ENCODE measurements around the gene CST9L. TPM values are rescaled to one million over a fixed set of nuclear protein-coding genes. Genes with fewer than 3 reads are reported as not detected.

CST9L gene
- polyA plus RNA-seq, 2 of the 4 experiments (the other 2 are of a cell fraction): not detected

DNA sequence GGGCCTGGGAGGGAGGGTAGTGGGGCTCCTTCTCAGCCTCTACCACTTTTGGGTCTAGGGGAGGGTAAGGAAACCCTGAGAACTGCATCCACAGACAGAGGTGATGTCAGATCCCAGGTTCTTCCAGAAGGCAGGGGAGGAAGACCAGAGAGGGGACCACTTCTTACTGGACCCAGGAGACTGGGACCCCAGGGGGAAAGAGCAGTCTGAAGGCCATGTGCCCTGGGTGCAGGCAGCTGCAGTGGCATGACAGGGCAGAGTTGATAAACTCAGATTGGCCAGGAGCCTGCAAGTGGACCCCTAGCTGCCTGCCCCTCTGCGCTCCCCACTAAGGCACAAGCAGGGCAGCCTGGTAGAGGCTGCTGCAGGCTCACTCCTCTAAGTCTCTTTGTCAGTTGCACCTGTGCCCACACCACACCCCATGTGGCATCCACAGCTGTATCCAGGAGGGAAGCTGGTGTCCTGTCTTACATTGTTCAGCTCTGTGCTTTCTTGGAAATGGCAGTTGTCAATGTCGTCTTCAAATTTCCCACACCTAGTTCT is 2.7 kb downstream of the CST9L start:
- no peak overlapping the region for H3K4me3 ChIP-seq

DNA sequence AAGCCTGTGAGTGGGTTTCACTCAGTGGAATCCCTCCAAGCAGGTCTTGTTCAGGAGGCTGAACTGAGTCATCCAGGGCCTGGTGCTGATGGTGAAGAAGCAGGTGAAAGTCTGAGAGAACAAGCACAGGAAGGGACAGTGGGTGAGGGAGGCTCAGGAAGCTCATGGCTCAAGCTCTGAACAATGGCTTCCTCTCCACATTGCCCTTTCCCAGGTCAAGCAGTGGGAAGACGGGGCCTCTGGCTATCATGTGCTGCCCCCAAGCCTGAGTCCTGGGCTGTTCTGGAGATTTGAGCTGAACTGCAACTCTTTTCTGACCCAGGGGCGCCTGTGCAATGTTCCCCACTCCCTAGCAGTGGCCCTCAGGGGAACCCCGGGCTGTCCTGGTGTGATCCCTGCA is 3.4 kb downstream of the CST9L start:
- no peak for ATAC-seq

More for the DNA sequence above, 2.7 kb downstream of the CST9L start:
- ATAC-seq (no peak), FAIRE-seq (no peak), DNase-seq (ENCODE audit: low read depth in 1 of 2, low spot score in 1 of 2) (no peak)
- WGBS (ENCODE audit: missing lambda C conversion rate): 65% methylated on average over 2 of the region's 2 CpGs
- CTCF ChIA-PET: interaction anchor here (0.7 to 0.9 kb wide), 2 partner anchors 41 to 124 kb away, joined by 3 to 4 read pairs; no protein-coding TSS in a partner anchor
- Histone ChIP-seq H3K4me1 (no peaks in the 10 kb centered on the region), H3K27ac (no peak overlapping the region), H3K9me3 (peaks cover 8% of the 10 kb centered on the region; the same call in 2 of the 3 replicates), H3K4me2 (no peak overlapping the region)
- TF ChIP-seq, protein P1, sequence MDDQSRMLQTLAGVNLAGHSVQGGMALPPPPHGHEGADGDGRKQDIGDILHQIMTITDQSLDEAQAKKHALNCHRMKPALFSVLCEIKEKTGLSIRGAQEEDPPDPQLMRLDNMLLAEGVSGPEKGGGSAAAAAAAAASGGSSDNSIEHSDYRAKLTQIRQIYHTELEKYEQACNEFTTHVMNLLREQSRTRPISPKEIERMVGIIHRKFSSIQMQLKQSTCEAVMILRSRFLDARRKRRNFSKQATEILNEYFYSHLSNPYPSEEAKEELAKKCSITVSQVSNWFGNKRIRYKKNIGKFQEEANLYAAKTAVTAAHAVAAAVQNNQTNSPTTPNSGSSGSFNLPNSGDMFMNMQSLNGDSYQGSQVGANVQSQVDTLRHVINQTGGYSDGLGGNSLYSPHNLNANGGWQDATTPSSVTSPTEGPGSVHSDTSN (IDR thresholded peaks at IDR 0.05): no peak
- POLR2A ChIA-PET: no interaction called here

DNA sequence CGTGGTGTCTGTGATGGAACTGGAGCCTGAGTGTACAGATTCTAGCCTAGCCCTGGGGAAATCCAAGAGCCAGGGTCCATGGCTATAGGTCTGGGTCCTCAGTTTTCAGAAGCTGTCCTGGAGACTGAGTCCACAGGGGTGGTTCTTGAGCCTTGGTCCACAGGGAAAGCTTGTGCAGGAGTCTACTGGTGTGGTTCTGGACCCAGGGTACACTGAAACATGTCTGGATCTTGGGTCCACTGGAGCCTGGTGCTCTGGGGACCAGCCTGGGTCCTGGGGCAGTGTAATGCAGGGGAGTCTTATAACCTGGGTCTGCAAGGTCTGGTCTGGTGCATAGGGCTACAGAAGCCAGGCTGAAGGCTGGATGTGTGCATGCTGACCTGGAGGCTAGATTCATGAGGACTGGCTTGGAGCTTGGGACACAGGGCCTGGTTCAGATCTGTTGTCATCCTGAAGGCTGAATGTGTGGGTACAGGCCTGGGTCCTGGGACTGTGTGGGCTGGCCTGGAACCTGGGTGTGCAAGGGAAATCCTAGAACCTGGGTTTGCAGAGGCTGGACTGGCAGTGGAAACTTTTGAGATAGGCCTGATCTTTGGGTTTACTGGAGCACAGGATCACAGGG is 5.5 kb downstream of the CST9L start:
- WGBS (ENCODE audit: missing lambda C conversion rate): 15% methylated on average over 1 of the region's 1 CpG
- FAIRE-seq: no peak
- CTCF ChIA-PET: no interaction called here

More for the DNA sequence above, 3.4 kb downstream of the CST9L start:
- WGBS (ENCODE audit: missing lambda C conversion rate): 4% methylated on average over 3 of the region's 3 CpGs
- CTCF ChIA-PET: no interaction called here
- Histone ChIP-seq H3K27ac (no peak overlapping the region), H3K4me3 (no peak overlapping the region), H3K4me1 (no peaks in the 10 kb centered on the region), H3K9me3 (peaks cover 8% of the 10 kb centered on the region; the same call in 2 of the 3 replicates), H3K4me2 (no peak overlapping the region)
- FAIRE-seq (no peak), DNase-seq (ENCODE audit: low read depth in 1 of 2, low spot score in 1 of 2) (no peak)
- TF ChIP-seq EHMT2 (IDR thresholded peaks at IDR 0.05; ENCODE audit: low read depth) (no peak), SREBF2 (IDR thresholded peaks at IDR 0.05) (no peak), HOXB5 (CRISPR knock-in tag; IDR thresholded peaks at IDR 0.05) (no peak), HOXA7 (CRISPR knock-in tag; IDR thresholded peaks at IDR 0.05) (no peak)
- TF ChIP-seq, protein P2, sequence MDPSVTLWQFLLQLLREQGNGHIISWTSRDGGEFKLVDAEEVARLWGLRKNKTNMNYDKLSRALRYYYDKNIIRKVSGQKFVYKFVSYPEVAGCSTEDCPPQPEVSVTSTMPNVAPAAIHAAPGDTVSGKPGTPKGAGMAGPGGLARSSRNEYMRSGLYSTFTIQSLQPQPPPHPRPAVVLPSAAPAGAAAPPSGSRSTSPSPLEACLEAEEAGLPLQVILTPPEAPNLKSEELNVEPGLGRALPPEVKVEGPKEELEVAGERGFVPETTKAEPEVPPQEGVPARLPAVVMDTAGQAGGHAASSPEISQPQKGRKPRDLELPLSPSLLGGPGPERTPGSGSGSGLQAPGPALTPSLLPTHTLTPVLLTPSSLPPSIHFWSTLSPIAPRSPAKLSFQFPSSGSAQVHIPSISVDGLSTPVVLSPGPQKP (IDR thresholded peaks at IDR 0.05; ENCODE audit: low read depth, low read length): no peak
- POLR2A ChIA-PET: no interaction called here

DNA sequence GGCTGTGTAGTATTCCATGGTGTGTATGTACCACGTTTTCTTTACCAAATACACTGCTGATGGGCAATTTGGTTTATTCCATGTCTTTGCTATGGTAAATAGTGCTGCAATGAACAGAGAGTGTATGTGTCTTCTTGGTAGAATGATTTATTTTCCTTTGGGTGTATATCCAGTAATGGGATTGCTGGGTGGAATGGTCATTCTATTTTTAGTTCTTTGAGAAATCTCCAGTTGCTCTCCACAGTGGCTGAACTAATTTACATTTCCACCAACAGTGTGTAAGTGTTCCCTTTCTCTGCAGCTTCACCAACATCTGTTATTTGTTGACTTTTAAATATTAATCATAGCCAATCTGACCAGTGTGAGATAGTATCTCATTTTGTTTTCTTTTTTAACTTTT is 13.9 kb downstream of the CST9L start:
- POLR2A ChIA-PET: no interaction called here

More for the DNA sequence above, 5.5 kb downstream of the CST9L start:
- ATAC-seq (no peak), DNase-seq (ENCODE audit: low read depth in 1 of 2, low spot score in 1 of 2) (no peak)
- POLR2A ChIA-PET: no interaction called here
- TF ChIP-seq CHD2 (IDR thresholded peaks at IDR 0.05; ENCODE audit: low read length, partially characterized antibody): no peak
- TF ChIP-seq PHF8 (IDR thresholded peaks at IDR 0.05; ENCODE audit: borderline replicate concordance, low read depth): no peak
- no peak for TF ChIP-seq BHLHE40 (IDR thresholded peaks at IDR 0.05; ENCODE audit: low read depth, low read length)
- no peak for TF ChIP-seq NPAS2 (CRISPR knock-in tag; IDR thresholded peaks at IDR 0.05; ENCODE audit: borderline replicate concordance)
- no peak for TF ChIP-seq MYC (IDR thresholded peaks at IDR 0.05; ENCODE audit: borderline replicate concordance, low read length)
- TF ChIP-seq ZC3H11A (IDR thresholded peaks at IDR 0.05): no peak
- peaks cover 8% of the 10 kb centered on the region; the same call in 2 of the 3 replicates for H3K9me3 ChIP-seq
- no peak overlapping the region for H3K4me3 ChIP-seq
- no peaks in the 10 kb centered on the region for H3K4me1 ChIP-seq
- H3K27ac ChIP-seq: no peak overlapping the region
- H3K4me2 ChIP-seq: no peak overlapping the region

More for the DNA sequence above, 13.9 kb downstream of the CST9L start:
- Histone ChIP-seq H3K4me3 (no peak overlapping the region), H3K9me3 (no peaks in the 10 kb centered on the region), H3K27ac (no peak overlapping the region), H3K4me2 (no peak overlapping the region), H3K4me1 (no peaks in the 10 kb centered on the region)
- CTCF ChIA-PET: no interaction called here
- FAIRE-seq (no peak), ATAC-seq (no peak), DNase-seq (ENCODE audit: low read depth in 1 of 2, low spot score in 1 of 2) (no peak)
- WGBS (ENCODE audit: missing lambda C conversion rate): 0% methylated on average over 1 of the region's 1 CpG
- TF ChIP-seq RCOR1 (IDR thresholded peaks at IDR 0.05; ENCODE audit: low read depth, low read length) (no peak), CHD2 (IDR thresholded peaks at IDR 0.05; ENCODE audit: low read length, partially characterized antibody) (no peak), RFX5 (IDR thresholded peaks at IDR 0.05) (no peak), ZSCAN20 (CRISPR knock-in tag; IDR thresholded peaks at IDR 0.05) (no peak), ZNF302 (CRISPR knock-in tag; IDR thresholded peaks at IDR 0.05) (no peak), TFCP2L1 (CRISPR knock-in tag; IDR thresholded peaks at IDR 0.05) (no peak), FOSL2 (IDR thresholded peaks at IDR 0.05) (no peak), FOSL2 (CRISPR knock-in tag; IDR thresholded peaks at IDR 0.05) (no peak), EHF (CRISPR knock-in tag; IDR thresholded peaks at IDR 0.05) (no peak), PHF8 (IDR thresholded peaks at IDR 0.05; ENCODE audit: borderline replicate concordance, low read depth) (no peak), SREBF2 (IDR thresholded peaks at IDR 0.05) (no peak), HDAC2 (IDR thresholded peaks at IDR 0.05) (no peak)
- TF ChIP-seq, protein P3, sequence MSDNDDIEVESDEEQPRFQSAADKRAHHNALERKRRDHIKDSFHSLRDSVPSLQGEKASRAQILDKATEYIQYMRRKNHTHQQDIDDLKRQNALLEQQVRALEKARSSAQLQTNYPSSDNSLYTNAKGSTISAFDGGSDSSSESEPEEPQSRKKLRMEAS (IDR thresholded peaks at IDR 0.05): no peak
- TF ChIP-seq, protein P4, sequence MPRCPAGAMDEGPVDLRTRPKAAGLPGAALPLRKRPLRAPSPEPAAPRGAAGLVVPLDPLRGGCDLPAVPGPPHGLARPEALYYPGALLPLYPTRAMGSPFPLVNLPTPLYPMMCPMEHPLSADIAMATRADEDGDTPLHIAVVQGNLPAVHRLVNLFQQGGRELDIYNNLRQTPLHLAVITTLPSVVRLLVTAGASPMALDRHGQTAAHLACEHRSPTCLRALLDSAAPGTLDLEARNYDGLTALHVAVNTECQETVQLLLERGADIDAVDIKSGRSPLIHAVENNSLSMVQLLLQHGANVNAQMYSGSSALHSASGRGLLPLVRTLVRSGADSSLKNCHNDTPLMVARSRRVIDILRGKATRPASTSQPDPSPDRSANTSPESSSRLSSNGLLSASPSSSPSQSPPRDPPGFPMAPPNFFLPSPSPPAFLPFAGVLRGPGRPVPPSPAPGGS (IDR thresholded peaks at IDR 0.05): no peak

Data from A549 (cell line).